GM18508 (cell line): Measurements from ENCODE around the gene QPCT.

Source experiments
- ATAC-seq: cut with Tn5 transposase; IDR thresholded peaks from one replicate; pipeline ENCODE4 v1.9.1; 2021; ENCODE audit warnings: moderate number of reproducible peaks; ENCODE audit not compliant: insufficient read depth, unreplicated experiment

The QPCT gene

DNA sequence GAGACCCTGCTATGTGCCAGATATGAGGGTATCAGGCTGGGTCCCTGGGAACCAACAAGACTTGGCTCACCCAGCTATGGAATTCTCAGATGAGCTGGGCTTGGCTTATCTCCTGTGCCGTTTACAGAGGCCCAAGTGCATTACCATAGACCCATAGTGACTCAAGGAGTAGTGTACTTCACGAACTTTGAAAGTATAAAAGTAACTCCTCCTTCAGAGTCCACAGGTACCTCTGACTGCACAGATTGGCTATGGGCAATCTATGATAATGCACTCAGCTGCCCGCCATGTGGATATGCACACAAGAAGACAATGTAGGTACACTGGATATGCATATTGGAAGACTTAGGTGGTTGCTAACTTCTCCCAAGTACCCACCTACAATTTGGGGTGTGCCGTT lies 78.4 kb downstream of the QPCT start:
- no peak for ATAC-seq
